Mesenchymal stem cell (in vitro differentiated cells and primary cell): ENCODE results near the gene TENM4.

Experiments used
- DNase-seq: peaks from one replicate; pipeline ENCODE4 v3.0.0-alpha.2; 2013
- H2AFZ ChIP-seq: one replicate; pipeline ENCODE4 v1.6.1; 2013; ENCODE audit warnings: low read depth, mild to moderate bottlenecking, control low read depth, inconsistent platforms, low read length, moderate library complexity
- H2AK5ac ChIP-seq: 2 replicates; pipeline ENCODE4 v1.6.1; 2013; ENCODE audit warnings: low read length, moderate library complexity, mild to moderate bottlenecking, inconsistent platforms; ENCODE audit not compliant: severe bottlenecking
- H2BK120ac ChIP-seq: one replicate; pipeline ENCODE4 v1.6.1; 2013; ENCODE audit warnings: low read depth, mild to moderate bottlenecking, inconsistent platforms, low read length, moderate library complexity
- H2BK12ac ChIP-seq, 2 experiments: one replicate each; pipeline ENCODE4 v1.6.1; 2013; ENCODE audit warnings: inconsistent platforms in 2 of 2, low read length in 2 of 2, mild to moderate bottlenecking in 2 of 2, moderate library complexity in 2 of 2, control low read depth in 1 of 2
- H2BK15ac ChIP-seq: one replicate; pipeline ENCODE4 v1.6.1; 2013; ENCODE audit warnings: mild to moderate bottlenecking, low read depth, inconsistent platforms; ENCODE audit not compliant: poor library complexity, severe bottlenecking
- H2BK5ac ChIP-seq: 2 replicates; pipeline ENCODE4 v1.6.1; 2013; ENCODE audit warnings: low read depth, mild to moderate bottlenecking, low read length, control low read depth, inconsistent platforms; ENCODE audit not compliant: poor library complexity, severe bottlenecking
- H3K14ac ChIP-seq, 2 experiments: one replicate each; pipeline ENCODE4 v1.6.1; 2013; ENCODE audit warnings: inconsistent platforms in 2 of 2, low read length in 2 of 2, control low read depth in 1 of 2, mild to moderate bottlenecking in 1 of 2, moderate library complexity in 1 of 2
- H3K18ac ChIP-seq, 2 experiments: one replicate each; pipeline ENCODE4 v1.6.1; 2013; ENCODE audit warnings: inconsistent platforms in 2 of 2, low read length in 2 of 2, control low read depth in 1 of 2, low read depth in 1 of 2, mild to moderate bottlenecking in 1 of 2
- H3K23ac ChIP-seq, 2 experiments: one replicate each; pipeline ENCODE4 v1.6.1; 2013; ENCODE audit warnings: inconsistent platforms in 2 of 2, low read length in 2 of 2, mild to moderate bottlenecking in 2 of 2, moderate library complexity in 2 of 2, control low read depth in 1 of 2
- H3K27ac ChIP-seq: 2 replicates; pipeline ENCODE4 v1.5.1; 2013; ENCODE audit warnings: mild to moderate bottlenecking, moderate library complexity, low read length, control low read depth, inconsistent platforms; ENCODE audit not compliant: poor library complexity, severe bottlenecking
- H3K27me3 ChIP-seq, 2 experiments: 2 replicates each; pipeline versions ENCODE4 v1.6.1 to v1.7.0; 2013; ENCODE audit warnings: low read length in 2 of 2, mild to moderate bottlenecking in 2 of 2, moderate library complexity in 2 of 2, control low read depth in 1 of 2, inconsistent platforms in 1 of 2; ENCODE audit not compliant: control insufficient read depth in 1 of 2, insufficient read depth in 1 of 2
- H3K36me3 ChIP-seq, 2 experiments: 2 replicates each; pipeline versions ENCODE4 v1.6.1 to v1.7.0; 2013; ENCODE audit warnings: low read length in 2 of 2, control low read depth in 1 of 2, inconsistent platforms in 1 of 2, low read depth in 1 of 2, mild to moderate bottlenecking in 1 of 2; ENCODE audit not compliant: insufficient read depth in 2 of 2, control insufficient read depth in 1 of 2
- H3K4ac ChIP-seq, 2 experiments: one replicate each; pipeline ENCODE4 v1.6.1; 2013; ENCODE audit warnings: inconsistent platforms in 2 of 2, low read length in 2 of 2, mild to moderate bottlenecking in 2 of 2, moderate library complexity in 2 of 2, control low read depth in 1 of 2, low read depth in 1 of 2
- H3K4me1 ChIP-seq: 2 replicates; pipeline ENCODE4 v1.6.1; 2013; ENCODE audit warnings: low read depth, low read length, control low read depth; ENCODE audit not compliant: control insufficient read depth, insufficient read depth
- H3K4me2 ChIP-seq: 2 replicates; pipeline ENCODE4 v1.6.1; 2013; ENCODE audit warnings: low read length, mild to moderate bottlenecking, inconsistent platforms; ENCODE audit not compliant: poor library complexity, severe bottlenecking
- H3K4me3 ChIP-seq, 2 experiments: 2 replicates each; pipeline versions ENCODE4 v1.5.1 to v1.7.0; 2013; ENCODE audit warnings: low read length in 2 of 2, mild to moderate bottlenecking in 2 of 2, control low read depth in 1 of 2, low read depth in 1 of 2; ENCODE audit not compliant: insufficient read depth in 1 of 2
- H3K79me1 ChIP-seq: replicated peaks from 2 replicates; pipeline ENCODE4 v1.6.1; 2013; ENCODE audit warnings: mild to moderate bottlenecking, control low read depth, low read length, inconsistent platforms; ENCODE audit not compliant: poor library complexity, severe bottlenecking
- H3K9ac ChIP-seq: 2 replicates; pipeline ENCODE4 v1.7.0; 2013; ENCODE audit warnings: mild to moderate bottlenecking, low read length, moderate library complexity
- H3K9me3 ChIP-seq: 2 replicates; pipeline ENCODE4 v1.7.0; 2013; ENCODE audit warnings: mild to moderate bottlenecking, low read length; ENCODE audit not compliant: control insufficient read depth
- H4K8ac ChIP-seq: one replicate; pipeline ENCODE4 v1.6.1; 2013; ENCODE audit warnings: inconsistent platforms, mild to moderate bottlenecking, low read length, moderate library complexity
- H4K91ac ChIP-seq: one replicate; pipeline ENCODE4 v1.6.1; 2013; ENCODE audit warnings: mild to moderate bottlenecking, low read length, inconsistent platforms
- WGBS: methylation state at CpG from one replicate; pipeline ENCODE4 v1.1.7; 2013; ENCODE audit warnings: mixed read lengths; 5-methylcytosine and 5-hydroxymethylcytosine counted together

TENM4 gene

DNA sequence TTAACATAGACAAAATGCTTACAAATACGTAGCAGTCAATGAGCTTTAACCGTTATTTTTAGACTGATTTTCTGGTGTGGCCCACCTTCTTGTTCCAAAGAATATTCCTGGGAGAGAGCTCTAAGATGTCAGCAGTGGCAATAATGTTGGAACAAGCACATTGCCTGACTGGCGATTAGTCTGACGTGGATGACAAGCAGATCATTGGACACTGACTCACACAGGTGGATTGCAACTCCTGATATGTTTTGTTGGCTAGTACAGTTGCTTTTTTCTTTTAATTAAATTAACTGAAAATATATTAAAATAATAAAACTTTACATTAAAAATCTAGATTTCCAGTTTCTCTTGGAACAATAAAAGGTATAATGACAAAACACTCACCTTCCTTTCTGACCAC, 78.0 kb downstream of the TENM4 start:
- H2BK12ac ChIP-seq, result no peak overlapping the region
- no peak overlapping the region for H2AK5ac ChIP-seq
- H3K4me3 ChIP-seq, result no peak overlapping the region
- no peak overlapping the region for H3K4ac ChIP-seq
- no peak overlapping the region for H2AFZ ChIP-seq
- no peak overlapping the region for H2BK5ac ChIP-seq
- no peak overlapping the region for H3K14ac ChIP-seq
- DNase-seq, result no peak
- no peak overlapping the region for H4K8ac ChIP-seq
- no peak overlapping the region for H3K9ac ChIP-seq
- no peaks in the 10 kb centered on the region for H3K79me1 ChIP-seq
- H2BK15ac ChIP-seq, result no peak overlapping the region
- H3K23ac ChIP-seq, result no peak overlapping the region
- H3K4me2 ChIP-seq, result no peak overlapping the region
- H2BK120ac ChIP-seq, result no peak overlapping the region
- H4K91ac ChIP-seq, result no peak overlapping the region
- no peaks in the 10 kb centered on the region for H3K27me3 ChIP-seq
- H3K4me1 ChIP-seq, result peaks cover 1% of the 10 kb centered on the region
- H3K36me3 ChIP-seq, result no peaks in the 10 kb centered on the region
- no peak overlapping the region for H3K27ac ChIP-seq
- WGBS, result 97% methylated on average over 3 of the region's 4 CpGs
- H3K9me3 ChIP-seq, result no peaks in the 10 kb centered on the region
- H3K18ac ChIP-seq, result no peak overlapping the region

DNA sequence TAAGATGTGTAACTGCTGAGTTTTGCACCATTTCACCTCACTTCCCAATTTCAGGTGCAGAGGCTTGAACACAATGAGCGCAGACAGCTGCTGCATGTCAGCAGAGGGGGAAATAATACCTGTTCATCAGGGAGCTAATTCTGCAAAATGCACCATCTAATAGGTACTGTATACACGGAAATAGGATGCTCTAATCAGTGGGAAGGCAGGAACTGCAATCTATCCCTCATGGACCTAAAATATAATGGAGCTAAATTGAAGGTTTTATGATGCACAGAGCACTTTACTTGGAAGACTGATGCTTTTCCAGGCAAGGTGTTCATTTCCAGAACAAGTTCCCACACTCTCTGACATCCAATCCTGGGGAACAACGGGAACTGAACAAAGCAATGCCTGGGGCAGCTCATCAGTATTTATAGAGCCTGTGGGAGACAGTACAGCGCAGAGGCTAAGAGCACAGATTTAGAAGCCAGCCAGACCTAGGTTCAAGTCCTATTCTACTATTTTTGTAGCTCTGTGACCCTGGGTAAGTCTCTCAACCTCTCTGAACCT, 78.5 kb downstream of the TENM4 start:
- Histone ChIP-seq H3K36me3 (no peaks in the 10 kb centered on the region), H3K4ac (no peak overlapping the region), H2AK5ac (no peak overlapping the region), H2BK12ac (no peak overlapping the region), H2BK5ac (no peak overlapping the region), H2BK120ac (no peak overlapping the region), H3K27me3 (no peaks in the 10 kb centered on the region), H4K8ac (no peak overlapping the region), H3K9ac (no peak overlapping the region), H2BK15ac (no peak overlapping the region), H3K27ac (no peak overlapping the region), H4K91ac (no peak overlapping the region), H3K23ac (no peak overlapping the region), H3K18ac (no peak overlapping the region), H3K4me2 (no peak overlapping the region), H2AFZ (no peak overlapping the region), H3K14ac (no peak overlapping the region), H3K4me3 (no peak overlapping the region), H3K9me3 (no peaks in the 10 kb centered on the region), H3K79me1 (no peaks in the 10 kb centered on the region), H3K4me1 (peaks cover 1% of the 10 kb centered on the region)
- no peak for DNase-seq
- 88% methylated on average over 4 of the region's 4 CpGs for WGBS

DNA sequence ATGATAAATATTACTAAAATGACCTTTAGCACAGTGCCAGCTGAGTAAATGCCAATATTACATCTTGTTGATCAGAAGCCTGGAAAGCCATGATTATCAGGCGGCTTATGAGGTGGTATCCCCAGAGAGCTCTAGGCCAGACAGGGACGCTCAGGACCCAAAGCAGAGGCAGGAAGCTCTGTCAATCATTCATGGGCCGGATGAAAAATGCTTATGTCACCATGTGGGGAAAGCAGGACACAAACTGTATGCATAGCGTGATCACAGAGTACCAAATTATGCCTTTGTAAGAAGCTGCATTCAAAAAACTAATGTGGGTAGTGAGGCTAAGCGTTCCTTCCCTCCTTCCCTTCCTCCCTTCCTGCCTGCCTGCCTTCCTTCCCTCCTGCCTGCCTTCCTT, 82.6 kb downstream of the TENM4 start:
- no peaks in the 10 kb centered on the region for H3K9me3 ChIP-seq
- no peaks in the 10 kb centered on the region for H3K27me3 ChIP-seq
- H3K4ac ChIP-seq, result no peak overlapping the region
- no peak overlapping the region for H3K9ac ChIP-seq
- peaks cover 1% of the 10 kb centered on the region for H3K4me1 ChIP-seq
- no peak overlapping the region for H3K18ac ChIP-seq
- H3K23ac ChIP-seq, result peak overlapping the region in 1 of 2 experiments; percentile 77
- H2BK120ac ChIP-seq, result no peak overlapping the region
- no peak overlapping the region for H3K14ac ChIP-seq
- H2AK5ac ChIP-seq, result no peak overlapping the region
- no peak overlapping the region for H4K8ac ChIP-seq
- no peak overlapping the region for H3K27ac ChIP-seq
- H3K36me3 ChIP-seq, result no peaks in the 10 kb centered on the region
- no peak overlapping the region for H2BK5ac ChIP-seq
- whole genome bisulfite sequencing, result 82% methylated on average over 5 of the region's 5 CpGs
- no peak overlapping the region for H2AFZ ChIP-seq
- DNase-seq, result no peak
- H3K79me1 ChIP-seq, result no peaks in the 10 kb centered on the region
- no peak overlapping the region for H3K4me3 ChIP-seq
- H3K4me2 ChIP-seq, result no peak overlapping the region
- no peak overlapping the region for H2BK12ac ChIP-seq
- no peak overlapping the region for H4K91ac ChIP-seq
- H2BK15ac ChIP-seq, result no peak overlapping the region

DNA sequence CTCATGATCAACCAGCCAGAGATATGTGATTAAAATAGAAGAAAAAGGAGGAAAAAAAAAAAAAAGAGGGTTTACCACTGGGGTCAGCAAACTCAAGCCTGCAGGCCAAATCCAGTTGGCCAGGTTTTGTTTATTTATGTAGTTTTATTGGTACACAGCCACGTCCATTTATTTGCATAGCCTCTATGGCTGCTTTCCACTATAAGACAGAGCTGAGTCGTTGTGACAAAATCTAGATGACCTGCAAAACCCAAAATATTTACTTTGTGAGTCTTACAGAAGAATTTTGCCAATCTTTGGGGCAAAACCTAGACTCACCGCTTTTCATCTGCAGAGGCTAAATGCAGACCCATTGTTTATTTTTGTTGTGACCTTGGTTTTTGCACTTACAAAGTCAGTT, 87.1 kb downstream of the TENM4 start:
- Histone ChIP-seq H2AK5ac (no peak overlapping the region), H3K79me1 (no peaks in the 10 kb centered on the region), H3K9ac (no peak overlapping the region), H3K4me2 (no peak overlapping the region), H3K4me3 (no peak overlapping the region), H3K27ac (no peak overlapping the region), H3K9me3 (no peaks in the 10 kb centered on the region), H3K23ac (no peak overlapping the region), H2AFZ (no peak overlapping the region), H2BK15ac (no peak overlapping the region), H3K4ac (no peak overlapping the region), H4K91ac (no peak overlapping the region), H4K8ac (no peak overlapping the region), H3K36me3 (no peaks in the 10 kb centered on the region), H3K27me3 (no peaks in the 10 kb centered on the region), H3K18ac (no peak overlapping the region), H3K14ac (no peak overlapping the region), H2BK120ac (no peak overlapping the region), H3K4me1 (peaks cover 1% of the 10 kb centered on the region), H2BK5ac (no peak overlapping the region), H2BK12ac (no peak overlapping the region)
- DNase-seq, result no peak
- WGBS, result 31% methylated on average over 3 of the region's 3 CpGs
